Measurements from ENCODE around the gene UPP2. TPM values are rescaled to one million over a fixed set of nuclear protein-coding genes. Genes with fewer than 3 reads are reported as not detected.

Gene UPP2
- total and polyA plus RNA-seq, 2 of the 13 experiments (the other 11 are each of a cell fraction or from before 2014, with no cell fraction given) = 0.07 to 0.28 TPM

- TF ChIP-seq FOXA3 (CRISPR knock-in tag; IDR thresholded peaks at IDR 0.05) = peak; percentile 38
- TF ChIP-seq, protein P1, sequence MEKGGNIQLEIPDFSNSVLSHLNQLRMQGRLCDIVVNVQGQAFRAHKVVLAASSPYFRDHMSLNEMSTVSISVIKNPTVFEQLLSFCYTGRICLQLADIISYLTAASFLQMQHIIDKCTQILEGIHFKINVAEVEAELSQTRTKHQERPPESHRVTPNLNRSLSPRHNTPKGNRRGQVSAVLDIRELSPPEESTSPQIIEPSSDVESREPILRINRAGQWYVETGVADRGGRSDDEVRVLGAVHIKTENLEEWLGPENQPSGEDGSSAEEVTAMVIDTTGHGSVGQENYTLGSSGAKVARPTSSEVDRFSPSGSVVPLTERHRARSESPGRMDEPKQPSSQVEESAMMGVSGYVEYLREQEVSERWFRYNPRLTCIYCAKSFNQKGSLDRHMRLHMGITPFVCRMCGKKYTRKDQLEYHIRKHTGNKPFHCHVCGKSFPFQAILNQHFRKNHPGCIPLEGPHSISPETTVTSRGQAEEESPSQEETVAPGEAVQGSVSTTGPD (CRISPR knock-in tag; IDR thresholded peaks at IDR 0.05) = no peak
- no peak for TF ChIP-seq MXD3 (CRISPR knock-in tag; IDR thresholded peaks at IDR 0.05)
- TF ChIP-seq SOX13 (IDR thresholded peaks at IDR 0.05) = no peak
- peak in 1 of 2 experiments; percentile 52; a peak in 1 of 4 replicates for TF ChIP-seq SOX13 (CRISPR knock-in tag; conservative IDR thresholded peaks at IDR 0.05 in 1 of 2, IDR thresholded peaks at IDR 0.05 in 1 of 2)
- TF ChIP-seq NFATC3 (CRISPR knock-in tag; IDR thresholded peaks at IDR 0.05) = no peak
- TF ChIP-seq ATF3 (CRISPR knock-in tag; IDR thresholded peaks at IDR 0.05) = no peak
- TF ChIP-seq ZGPAT (CRISPR knock-in tag; IDR thresholded peaks at IDR 0.05) = peak; percentile 39; the same call in 1 of the 2 replicates
- TF ChIP-seq HMG20B (CRISPR knock-in tag; conservative IDR thresholded peaks at IDR 0.05) = no peak
- TF ChIP-seq RARA (CRISPR knock-in tag; IDR thresholded peaks at IDR 0.05) = peak; percentile 27; the same call in 1 of the 2 replicates
- no peak for TF ChIP-seq MBNL3 (CRISPR knock-in tag; conservative IDR thresholded peaks at IDR 0.05)
- TF ChIP-seq ZNF619 (CRISPR knock-in tag; IDR thresholded peaks at IDR 0.05) = no peak
- TF ChIP-seq, protein P2, sequence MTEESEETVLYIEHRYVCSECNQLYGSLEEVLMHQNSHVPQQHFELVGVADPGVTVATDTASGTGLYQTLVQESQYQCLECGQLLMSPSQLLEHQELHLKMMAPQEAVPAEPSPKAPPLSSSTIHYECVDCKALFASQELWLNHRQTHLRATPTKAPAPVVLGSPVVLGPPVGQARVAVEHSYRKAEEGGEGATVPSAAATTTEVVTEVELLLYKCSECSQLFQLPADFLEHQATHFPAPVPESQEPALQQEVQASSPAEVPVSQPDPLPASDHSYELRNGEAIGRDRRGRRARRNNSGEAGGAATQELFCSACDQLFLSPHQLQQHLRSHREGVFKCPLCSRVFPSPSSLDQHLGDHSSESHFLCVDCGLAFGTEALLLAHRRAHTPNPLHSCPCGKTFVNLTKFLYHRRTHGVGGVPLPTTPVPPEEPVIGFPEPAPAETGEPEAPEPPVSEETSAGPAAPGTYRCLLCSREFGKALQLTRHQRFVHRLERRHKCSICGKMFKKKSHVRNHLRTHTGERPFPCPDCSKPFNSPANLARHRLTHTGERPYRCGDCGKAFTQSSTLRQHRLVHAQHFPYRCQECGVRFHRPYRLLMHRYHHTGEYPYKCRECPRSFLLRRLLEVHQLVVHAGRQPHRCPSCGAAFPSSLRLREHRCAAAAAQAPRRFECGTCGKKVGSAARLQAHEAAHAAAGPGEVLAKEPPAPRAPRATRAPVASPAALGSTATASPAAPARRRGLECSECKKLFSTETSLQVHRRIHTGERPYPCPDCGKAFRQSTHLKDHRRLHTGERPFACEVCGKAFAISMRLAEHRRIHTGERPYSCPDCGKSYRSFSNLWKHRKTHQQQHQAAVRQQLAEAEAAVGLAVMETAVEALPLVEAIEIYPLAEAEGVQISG (CRISPR knock-in tag; IDR thresholded peaks at IDR 0.05) = no peak
- TF ChIP-seq EP300 (IDR thresholded peaks at IDR 0.05; ENCODE audit: low read depth in 2 of 2, low read length in 2 of 2) = peak in 1 of 2 experiments; percentile 48; a peak in 1 of 4 replicates
- TF ChIP-seq EP300 (CRISPR knock-in tag; IDR thresholded peaks at IDR 0.05; ENCODE audit: borderline replicate concordance) = no peak
- TF ChIP-seq, protein P3, sequence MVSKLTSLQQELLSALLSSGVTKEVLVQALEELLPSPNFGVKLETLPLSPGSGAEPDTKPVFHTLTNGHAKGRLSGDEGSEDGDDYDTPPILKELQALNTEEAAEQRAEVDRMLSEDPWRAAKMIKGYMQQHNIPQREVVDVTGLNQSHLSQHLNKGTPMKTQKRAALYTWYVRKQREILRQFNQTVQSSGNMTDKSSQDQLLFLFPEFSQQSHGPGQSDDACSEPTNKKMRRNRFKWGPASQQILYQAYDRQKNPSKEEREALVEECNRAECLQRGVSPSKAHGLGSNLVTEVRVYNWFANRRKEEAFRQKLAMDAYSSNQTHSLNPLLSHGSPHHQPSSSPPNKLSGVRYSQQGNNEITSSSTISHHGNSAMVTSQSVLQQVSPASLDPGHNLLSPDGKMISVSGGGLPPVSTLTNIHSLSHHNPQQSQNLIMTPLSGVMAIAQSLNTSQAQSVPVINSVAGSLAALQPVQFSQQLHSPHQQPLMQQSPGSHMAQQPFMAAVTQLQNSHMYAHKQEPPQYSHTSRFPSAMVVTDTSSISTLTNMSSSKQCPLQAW (CRISPR knock-in tag; IDR thresholded peaks at IDR 0.05) = peak; percentile 31; the same call in 1 of the 2 replicates
- TF ChIP-seq HOXA7 (CRISPR knock-in tag; IDR thresholded peaks at IDR 0.05) = no peak
- TF ChIP-seq TAF15 (IDR thresholded peaks at IDR 0.05; ENCODE audit: low read depth, low read length, poor library complexity, severe bottlenecking) = no peak
- TF ChIP-seq PITX1 (CRISPR knock-in tag; IDR thresholded peaks at IDR 0.05) = 0 out of 2 replicates have a peak, but pooled peaks have one; percentile 42
- TF ChIP-seq GATAD2A (CRISPR knock-in tag; IDR thresholded peaks at IDR 0.05) = peak; percentile 55
- 0 out of 2 replicates have a peak, but pooled peaks have one; percentile 23 for TF ChIP-seq CREM (IDR thresholded peaks at IDR 0.05)
- TF ChIP-seq CREM (CRISPR knock-in tag; IDR thresholded peaks at IDR 0.05) = no peak
- no peak for TF ChIP-seq BORCS8-MEF2B (CRISPR knock-in tag; IDR thresholded peaks at IDR 0.05)
These were observed 33.0 kb downstream of the UPP2 start (continued) for GRCh38 chr2:158134655-158135054.
